ENCODE results near the gene PJA1. TPM values are rescaled to one million over a fixed set of nuclear protein-coding genes. Genes with fewer than 3 reads are reported as not detected.
A peak's percentile ranks its signal among the peaks of the same experiment; 100 is the strongest.

PJA1 gene
- total and polyA plus RNA-seq, 10 donors: 8.6 to 22.2 (median 13.4) TPM

DNA sequence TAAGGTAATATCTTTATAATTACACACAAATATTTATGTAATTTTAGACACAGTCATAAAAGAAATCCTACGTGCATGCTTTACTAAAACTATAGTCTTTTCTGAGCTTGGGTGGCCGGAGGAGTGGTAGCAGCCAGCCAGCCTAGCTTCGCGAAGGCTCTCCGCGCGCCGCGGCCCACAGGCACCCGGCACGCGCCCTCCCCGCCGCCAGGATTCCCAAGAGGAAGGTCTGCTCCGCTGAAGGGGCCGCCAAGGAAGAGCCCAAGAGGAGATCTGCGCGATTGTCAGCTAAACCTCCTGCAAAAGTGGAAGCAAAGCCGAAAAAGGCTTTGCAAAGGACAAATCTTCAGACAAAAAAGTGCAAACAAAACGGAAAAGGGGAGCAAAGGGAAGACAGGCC, 8.7 kb upstream of the PJA1 start:
- Histone ChIP-seq H3K4me1 (no peaks in the 10 kb centered on the region), H3K27me3 (replicated peaks in 1 of 7) (peaks cover 0 to 10% (median 0%) of the 10 kb centered on the region in 7 donors), H3K4me3 (no peak overlapping the region), H3K36me3 (no peaks in the 10 kb centered on the region), H3K27ac (no peak overlapping the region), H3K9me3 (peaks cover 0 to 19% (median 2%) of the 10 kb centered on the region in 8 donors)
- WGBS, 5 donors: 59 to 71% (median 60%) methylated on average over 20 of the region's 20 CpGs
- TF ChIP-seq, protein P1, sequence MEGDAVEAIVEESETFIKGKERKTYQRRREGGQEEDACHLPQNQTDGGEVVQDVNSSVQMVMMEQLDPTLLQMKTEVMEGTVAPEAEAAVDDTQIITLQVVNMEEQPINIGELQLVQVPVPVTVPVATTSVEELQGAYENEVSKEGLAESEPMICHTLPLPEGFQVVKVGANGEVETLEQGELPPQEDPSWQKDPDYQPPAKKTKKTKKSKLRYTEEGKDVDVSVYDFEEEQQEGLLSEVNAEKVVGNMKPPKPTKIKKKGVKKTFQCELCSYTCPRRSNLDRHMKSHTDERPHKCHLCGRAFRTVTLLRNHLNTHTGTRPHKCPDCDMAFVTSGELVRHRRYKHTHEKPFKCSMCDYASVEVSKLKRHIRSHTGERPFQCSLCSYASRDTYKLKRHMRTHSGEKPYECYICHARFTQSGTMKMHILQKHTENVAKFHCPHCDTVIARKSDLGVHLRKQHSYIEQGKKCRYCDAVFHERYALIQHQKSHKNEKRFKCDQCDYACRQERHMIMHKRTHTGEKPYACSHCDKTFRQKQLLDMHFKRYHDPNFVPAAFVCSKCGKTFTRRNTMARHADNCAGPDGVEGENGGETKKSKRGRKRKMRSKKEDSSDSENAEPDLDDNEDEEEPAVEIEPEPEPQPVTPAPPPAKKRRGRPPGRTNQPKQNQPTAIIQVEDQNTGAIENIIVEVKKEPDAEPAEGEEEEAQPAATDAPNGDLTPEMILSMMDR (IDR thresholded peaks at IDR 0.05 in 8 of 11, conservative IDR thresholded peaks at IDR 0.05 in 3 of 11): no peak
- TF ChIP-seq POLR2A (IDR thresholded peaks at IDR 0.05) (no peak), POLR2AphosphoS5 (IDR thresholded peaks at IDR 0.05) (no peak)
- intact Hi-C loops (cut with DNase I; ENCODE audit: low total_unique reads): no loop called here
- no peak for DNase-seq

DNA sequence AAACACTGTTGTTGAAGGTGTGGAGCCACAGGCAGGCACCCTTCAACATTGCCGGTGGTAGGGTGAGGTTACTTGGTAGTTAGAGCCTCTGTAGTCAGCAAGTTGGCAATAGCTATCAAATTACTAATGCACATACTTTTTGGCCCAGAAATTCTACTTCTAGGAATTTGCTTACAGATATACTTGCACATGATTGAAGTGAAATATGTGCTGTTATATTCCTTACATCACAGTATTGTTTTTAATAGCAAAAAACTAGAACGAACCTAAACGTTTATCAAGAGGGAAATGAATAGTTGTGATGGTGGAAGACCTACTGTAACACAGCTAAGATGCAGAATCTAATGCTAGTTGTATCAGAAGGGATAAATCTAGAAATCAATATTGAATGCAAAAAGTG, 7.7 kb upstream of the PJA1 start:
- 71 to 89% (median 83%) methylated on average over 3 of the region's 3 CpGs for WGBS, 5 donors
- peaks cover 0 to 23% (median 2%) of the 10 kb centered on the region in 8 donors for H3K9me3 ChIP-seq
- H3K27ac ChIP-seq: no peak overlapping the region
- intact Hi-C loops (cut with DNase I; ENCODE audit: low total_unique reads): no loop called here
- TF ChIP-seq POLR2AphosphoS5 (IDR thresholded peaks at IDR 0.05) (no peak), POLR2A (IDR thresholded peaks at IDR 0.05) (no peak)
- TF ChIP-seq, protein P1 (IDR thresholded peaks at IDR 0.05 in 8 of 11, conservative IDR thresholded peaks at IDR 0.05 in 3 of 11): no peak
- H3K4me3 ChIP-seq: no peak overlapping the region
- no peak for DNase-seq
- H3K27me3 ChIP-seq (replicated peaks in 1 of 7): peaks cover 0 to 10% (median 0%) of the 10 kb centered on the region in 7 donors
- H3K36me3 ChIP-seq: no peaks in the 10 kb centered on the region
- no peaks in the 10 kb centered on the region for H3K4me1 ChIP-seq

DNA sequence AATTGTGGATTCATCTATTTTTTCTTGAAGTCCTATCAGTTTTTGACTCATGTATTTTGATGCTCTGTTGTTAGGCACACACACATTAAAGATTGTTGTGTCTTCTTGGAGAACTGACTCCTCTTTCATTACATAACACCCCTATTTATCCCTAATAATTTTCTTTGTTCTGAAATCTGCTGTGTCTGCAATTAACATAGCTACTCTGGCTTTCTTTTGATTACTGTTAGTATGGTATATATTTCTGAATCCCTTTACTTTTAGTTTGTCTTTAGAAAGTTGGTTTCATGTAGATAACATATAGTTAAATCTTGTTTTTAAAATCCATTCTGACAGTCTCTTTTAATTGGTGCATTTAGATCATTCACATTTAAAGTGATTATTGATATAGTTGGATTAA, 5.1 kb upstream of the PJA1 start:
- no peak for TF ChIP-seq POLR2AphosphoS5 (IDR thresholded peaks at IDR 0.05)
- TF ChIP-seq, protein P1 (IDR thresholded peaks at IDR 0.05 in 8 of 11, conservative IDR thresholded peaks at IDR 0.05 in 3 of 11): no peak
- TF ChIP-seq POLR2A (IDR thresholded peaks at IDR 0.05): no peak
- no peaks in the 10 kb centered on the region for H3K36me3 ChIP-seq

DNA sequence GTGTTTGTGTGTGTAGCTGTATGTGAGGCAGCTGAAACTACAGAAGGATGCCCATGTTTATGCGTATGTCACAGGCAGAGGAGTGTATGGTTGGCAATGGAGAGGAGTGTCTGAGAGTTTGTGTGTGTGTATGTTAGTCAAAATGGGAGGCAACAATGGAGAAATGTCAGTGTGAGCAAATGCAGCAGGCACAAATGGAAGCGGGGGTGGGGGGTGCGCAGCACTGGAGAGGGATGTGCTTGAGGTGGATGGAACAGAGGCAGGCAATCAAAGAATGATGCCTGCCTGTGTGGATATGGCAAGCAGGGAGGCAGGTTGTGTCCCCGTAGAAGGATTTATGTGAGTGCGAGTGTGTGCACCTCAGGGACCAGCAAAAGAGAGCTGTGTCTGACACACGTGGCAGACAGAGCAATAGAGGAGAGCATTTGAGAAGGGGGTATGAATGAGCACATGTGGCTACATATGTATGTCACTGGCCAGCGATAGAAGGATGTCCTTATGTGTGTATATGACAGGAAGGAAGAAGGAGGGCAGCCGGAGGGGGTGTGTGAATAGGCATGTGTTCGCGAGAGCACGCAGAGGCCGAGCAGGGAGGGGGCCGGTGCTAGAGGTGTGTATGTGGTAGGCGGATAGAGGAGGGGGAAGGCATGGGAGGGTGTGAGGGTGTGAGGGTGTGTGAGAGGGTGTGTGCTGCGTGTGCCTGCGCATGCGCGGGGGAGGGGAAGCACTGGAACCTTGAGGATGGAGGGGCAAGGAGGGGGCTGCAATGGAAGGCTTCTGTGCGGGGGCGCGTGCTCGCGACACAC, 1.1 kb downstream of the PJA1 start:
- intact Hi-C loops (cut with DNase I; ENCODE audit: low total_unique reads): no loop called here
- Histone ChIP-seq H3K36me3 (peaks cover 0 to 19% (median 0%) of the 10 kb centered on the region in 6 donors), H3K27me3 (replicated peaks in 1 of 7) (peaks cover 0 to 16% (median 0%) of the 10 kb centered on the region in 7 donors), H3K27ac (peak overlapping the region in 6 of 8 donors; percentile 72 to 86 (median 80)), H3K4me3 (peak overlapping the region; percentile 54 to 80 (median 56)), H3K9me3 (peaks cover 0 to 6% (median 0%) of the 10 kb centered on the region in 8 donors), H3K4me1 (peaks cover 0 to 25% (median 0%) of the 10 kb centered on the region in 6 donors)
- WGBS, 5 donors: 15 to 44% (median 20%) methylated on average over 21 to 23 of the region's 23 CpGs
- peak; percentile 82 for DNase-seq
- TF ChIP-seq, protein P1 (IDR thresholded peaks at IDR 0.05 in 8 of 11, conservative IDR thresholded peaks at IDR 0.05 in 3 of 11): no peak
- TF ChIP-seq POLR2AphosphoS5 (IDR thresholded peaks at IDR 0.05): no peak
- TF ChIP-seq POLR2A (IDR thresholded peaks at IDR 0.05): no peak

More for the DNA sequence above, 5.1 kb upstream of the PJA1 start:
- intact Hi-C loops (cut with DNase I; ENCODE audit: low total_unique reads): no loop called here
- no peak overlapping the region for H3K27ac ChIP-seq
- peaks cover 0 to 8% (median 0%) of the 10 kb centered on the region in 6 donors for H3K4me1 ChIP-seq
- H3K9me3 ChIP-seq: peaks cover 0 to 15% (median 0%) of the 10 kb centered on the region in 8 donors
- H3K27me3 ChIP-seq (replicated peaks in 1 of 7): peaks cover 0 to 20% (median 0%) of the 10 kb centered on the region in 7 donors
- H3K4me3 ChIP-seq: no peak overlapping the region
- DNase-seq: no peak
